Peyer's patch (tissue), 4 donors: ENCODE data around the gene SRRM1.

Source experiments
- CTCF ChIP-seq, 6 experiments: fragments of 450-650 bp in 4 of 6; fragments of 200-600 bp in 2 of 6; sonication (generic) in 1 of 6; IDR thresholded peaks; one replicate each; pipeline ENCODE4 v1.5.1; 2017 to 2019; ENCODE audit warnings: antibody characterized with exemption in 6 of 6, mild to moderate bottlenecking in 3 of 6, moderate library complexity in 1 of 6
- POLR2A ChIP-seq, 2 donors: fragments of 450-650 bp; IDR thresholded peaks; one replicate each; pipeline ENCODE4 v1.5.1; 2017; ENCODE audit warnings: antibody characterized with exemption in 2 of 2, mild to moderate bottlenecking in 2 of 2, moderate library complexity in 2 of 2

- TF ChIP-seq CTCF (IDR thresholded peaks at IDR 0.05) (no peak), POLR2A (IDR thresholded peaks at IDR 0.05) (no peak)
Observed at GRCh38 chr1:24621121-24621520, 22.0 kb upstream of the SRRM1 start.
